COR-L47 (cell line): ENCODE data around the gene FKTN.
"Not testable (repeated sequence)": the region's sequence is repeated elsewhere in the genome, so short reads cannot be mapped to it uniquely, and the experiment has no call there.

ENCODE experiments used
- DNase-seq: peaks from one replicate; lab custom pipeline; 2025; lab: John Stamatoyannopoulos, UW

Gene FKTN

DNA sequence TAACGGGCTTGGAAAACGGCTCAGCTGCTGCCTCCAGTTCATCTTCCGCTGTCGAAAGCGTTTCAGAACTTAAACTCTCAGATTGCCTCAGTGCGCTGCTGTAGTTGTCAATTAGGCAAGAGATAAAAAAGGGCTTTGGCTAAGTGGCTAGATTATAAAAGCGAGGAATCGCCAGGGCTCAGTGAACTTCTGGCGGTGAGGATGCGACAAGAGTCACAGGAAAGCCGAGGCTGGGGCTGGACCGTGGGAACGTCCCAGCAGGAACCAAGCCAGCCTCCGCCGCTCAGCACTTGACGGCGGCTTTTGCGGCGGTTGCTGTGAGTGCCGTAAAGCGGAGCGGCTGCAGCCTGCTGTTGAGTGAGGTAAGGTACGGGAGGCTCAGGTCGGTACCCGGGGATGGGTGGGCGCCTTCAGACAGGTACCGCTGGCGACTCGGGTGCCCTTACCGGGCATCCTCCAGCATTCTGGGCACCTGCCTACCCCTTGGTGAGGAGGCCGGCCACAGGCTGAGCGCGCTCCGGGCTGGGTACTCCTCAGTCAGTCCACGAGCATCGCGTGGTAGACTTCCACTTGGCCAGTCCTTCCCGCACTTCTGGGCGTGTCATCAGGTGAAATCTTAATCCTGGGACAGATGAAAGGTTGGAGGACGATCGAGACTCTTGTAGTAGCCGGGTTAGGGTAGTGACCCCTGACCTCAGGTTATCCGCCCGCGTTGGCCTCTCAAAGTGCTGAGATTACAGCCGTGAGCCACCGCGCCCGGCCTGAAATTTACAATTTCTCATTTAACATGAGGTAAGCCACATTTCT, at the start of gene FKTN:
Gene FKTN (plus strand): TSS at position 328 of the 807 bp plus-strand sequence. CDS start 16,902 bp downstream, outside the sequence.
- peak; percentile 72 for DNase-seq

DNA sequence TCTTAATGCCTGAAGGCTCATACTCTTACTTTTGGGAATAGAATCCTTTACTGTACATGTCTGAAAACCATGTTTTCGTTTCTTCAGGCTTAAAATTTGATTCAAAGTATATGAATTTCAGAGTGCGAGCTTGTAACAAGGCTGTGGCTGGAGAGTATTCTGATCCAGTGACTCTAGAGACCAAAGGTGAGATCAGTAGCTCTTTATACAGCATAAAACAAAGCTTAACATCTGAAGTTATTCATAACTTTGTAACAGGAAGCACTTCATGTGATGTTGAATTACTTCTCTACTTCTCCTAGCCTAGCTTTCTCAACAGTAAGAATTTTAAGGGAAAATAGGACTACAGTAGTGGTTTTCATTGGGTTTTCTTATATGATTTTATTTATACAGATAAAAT, 49.4 kb upstream of the FKTN start:
- no peak for DNase-seq

DNA sequence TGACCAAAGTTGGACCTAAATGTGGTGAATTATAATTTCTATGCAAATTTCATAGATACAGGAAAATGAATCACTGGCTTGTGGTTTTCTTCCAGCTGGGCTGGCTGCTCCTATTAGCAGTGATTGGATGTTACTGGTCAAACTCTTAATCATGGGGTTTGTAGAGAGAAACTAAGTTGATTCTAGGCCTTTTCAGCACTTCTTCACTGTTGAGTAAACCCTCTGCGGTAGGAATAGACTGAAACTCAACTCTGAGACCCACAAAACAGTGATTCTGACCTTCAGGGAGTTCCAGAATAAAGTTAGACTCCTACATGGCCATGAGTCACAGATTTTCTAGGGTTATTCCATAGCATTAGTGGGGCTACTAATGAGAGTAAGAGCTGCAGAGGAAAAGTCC, 47.9 kb upstream of the FKTN start:
- no peak for DNase-seq

DNA sequence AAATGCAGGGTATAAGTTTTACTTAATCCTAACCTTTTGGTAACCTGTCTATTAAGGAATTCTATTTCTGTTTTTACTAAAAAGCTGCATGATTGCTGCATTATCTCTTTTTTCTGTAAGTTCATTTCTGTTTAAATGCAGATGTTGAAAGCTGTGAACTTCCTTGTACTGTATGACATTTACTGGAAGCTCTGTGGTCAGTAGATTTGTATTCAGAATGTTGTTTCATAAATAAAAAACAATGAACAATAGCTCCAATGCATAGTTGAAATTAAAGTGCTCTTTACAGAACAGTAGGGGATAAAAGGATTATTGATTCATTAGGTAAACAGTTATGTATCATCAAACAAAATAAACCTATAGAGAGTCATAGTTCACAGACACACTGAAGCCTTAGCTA, 46.5 kb upstream of the FKTN start:
- no peak for DNase-seq

DNA sequence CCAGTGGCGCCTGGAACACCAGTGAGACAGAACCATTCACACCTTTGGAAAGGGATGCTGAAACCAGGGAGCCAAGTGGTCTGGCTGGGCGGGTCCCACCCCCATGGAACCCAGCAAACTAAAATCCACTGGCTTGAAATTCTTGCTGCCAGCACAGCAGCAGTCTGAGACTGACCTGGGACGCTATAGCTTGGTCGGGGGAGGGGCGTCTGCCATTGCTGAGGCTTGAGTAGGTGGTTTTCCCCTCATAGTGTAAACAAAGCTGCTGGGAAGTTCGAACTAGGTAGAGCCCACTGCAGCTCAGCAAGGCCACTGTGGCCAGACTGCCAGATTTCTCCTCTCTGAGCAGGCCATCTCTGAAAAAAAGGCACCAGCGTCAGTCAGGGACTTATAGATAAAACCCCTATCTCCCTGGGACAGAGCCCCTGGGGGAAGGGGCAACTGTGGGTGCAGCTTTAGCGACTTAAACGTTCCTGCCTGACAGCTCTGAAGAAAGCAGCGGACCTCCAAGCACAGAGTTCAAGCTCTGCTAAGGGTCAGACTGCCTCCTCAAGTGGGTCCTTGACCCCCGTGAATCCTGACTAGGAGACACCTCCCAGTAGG, 42.0 kb upstream of the FKTN start:
- DNase-seq = no peak

DNA sequence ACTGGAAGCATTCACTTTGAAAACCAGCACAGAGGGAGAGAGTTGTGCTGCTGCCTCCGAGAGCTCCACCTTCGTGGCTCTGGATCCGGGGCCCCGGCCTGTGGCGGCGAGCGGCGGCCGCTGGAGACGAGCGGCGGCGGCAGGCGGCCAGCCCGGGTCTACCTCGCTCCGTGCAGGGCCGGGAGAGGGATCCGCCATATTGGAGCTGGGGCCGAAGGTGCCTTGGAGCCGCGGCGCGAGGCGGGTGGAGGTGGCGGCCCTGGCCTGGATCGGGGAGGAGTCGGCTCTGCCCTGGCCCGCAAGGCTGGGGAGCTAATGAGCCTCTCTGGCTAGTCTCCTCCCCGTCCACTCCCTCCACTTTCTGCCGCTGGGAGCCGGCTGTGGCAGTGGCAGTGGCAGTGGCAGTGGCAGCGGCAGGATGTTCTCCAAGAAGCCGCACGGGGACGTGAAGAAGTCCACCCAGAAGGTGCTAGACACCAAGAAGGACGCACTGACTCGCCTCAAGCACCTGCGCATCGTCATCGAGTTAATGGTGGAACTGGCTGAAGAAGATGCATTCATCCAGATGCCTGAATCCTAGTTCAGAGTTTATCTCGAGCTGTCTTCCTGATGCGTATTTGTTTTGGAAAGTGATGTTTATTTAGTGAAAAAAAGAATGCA, 38.1 kb upstream of the FKTN start:
- DNase-seq = not testable (repeated sequence)

DNA sequence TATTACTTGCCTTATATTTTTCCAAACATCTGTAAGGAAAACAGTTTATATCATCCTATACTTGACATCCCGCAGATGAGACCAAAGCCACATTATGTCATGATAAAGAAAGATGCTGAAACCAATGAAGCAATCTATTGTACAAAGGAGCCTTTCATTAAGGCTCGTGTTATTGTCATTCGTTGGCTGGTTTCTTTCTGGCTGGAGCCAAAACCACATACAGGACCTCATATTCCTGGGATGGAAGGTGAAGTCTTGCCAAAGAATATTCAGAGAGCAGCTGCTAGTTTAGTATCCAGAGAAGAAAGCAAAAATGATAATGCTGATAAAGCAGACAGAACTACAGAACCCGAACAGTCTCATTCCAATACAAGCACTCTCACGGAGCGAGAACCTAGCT, 36.9 kb upstream of the FKTN start:
- not testable (repeated sequence) for DNase-seq

DNA sequence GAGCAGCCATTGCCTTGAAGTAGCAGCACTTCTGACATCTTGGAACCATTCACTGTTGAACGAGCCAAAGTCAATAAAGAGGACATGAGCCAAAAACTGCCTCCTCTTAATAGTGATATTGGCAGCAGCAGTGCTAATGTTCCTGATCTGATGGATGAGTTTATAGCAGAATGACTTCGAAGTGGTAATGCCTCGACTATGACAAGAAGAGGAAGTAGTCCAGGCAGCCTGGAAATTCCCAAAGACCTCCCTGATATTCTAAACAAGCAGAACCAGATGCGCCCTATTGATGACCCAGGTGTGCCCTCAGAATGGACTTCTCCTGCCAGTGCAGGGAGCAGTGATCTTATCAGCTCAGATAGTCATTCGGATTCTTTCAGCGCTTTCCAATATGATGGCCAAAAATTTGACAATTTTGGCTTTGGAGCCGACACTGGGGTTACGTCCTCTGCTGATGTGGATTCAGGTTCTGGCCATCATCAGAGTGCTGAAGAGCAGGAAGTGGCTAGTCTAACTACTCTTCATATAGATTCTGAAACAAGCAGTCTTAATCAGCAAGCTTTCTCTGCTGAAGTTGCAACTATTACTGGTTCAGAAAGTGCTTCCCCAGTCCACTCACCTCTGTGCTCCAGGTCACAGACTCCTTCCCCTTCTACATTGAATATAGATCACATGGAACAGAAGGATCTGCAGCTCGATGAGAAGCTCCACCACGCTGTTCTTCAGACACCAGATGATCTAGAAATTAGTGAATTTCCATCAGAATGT, 35.1 kb upstream of the FKTN start:
- not testable (repeated sequence) for DNase-seq

DNA sequence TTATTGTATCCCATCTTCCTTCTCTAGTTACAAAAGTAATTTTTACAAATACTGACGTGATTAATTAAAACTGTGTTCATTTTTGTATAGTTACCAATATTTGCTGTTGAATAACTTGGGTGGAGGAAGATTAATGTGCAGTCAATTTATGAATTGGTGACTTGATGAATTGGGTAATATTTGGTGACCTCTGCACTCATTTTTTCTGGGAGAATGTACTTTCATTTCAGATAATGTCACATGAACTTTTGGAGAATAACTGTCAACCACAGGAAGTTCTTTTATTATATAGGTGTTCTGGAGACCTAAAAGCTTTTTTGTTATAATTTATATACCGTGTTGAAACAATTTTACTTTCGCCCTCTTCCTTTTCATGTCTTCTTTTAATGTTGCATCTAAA, 26.4 kb upstream of the FKTN start:
- DNase-seq = no peak

DNA sequence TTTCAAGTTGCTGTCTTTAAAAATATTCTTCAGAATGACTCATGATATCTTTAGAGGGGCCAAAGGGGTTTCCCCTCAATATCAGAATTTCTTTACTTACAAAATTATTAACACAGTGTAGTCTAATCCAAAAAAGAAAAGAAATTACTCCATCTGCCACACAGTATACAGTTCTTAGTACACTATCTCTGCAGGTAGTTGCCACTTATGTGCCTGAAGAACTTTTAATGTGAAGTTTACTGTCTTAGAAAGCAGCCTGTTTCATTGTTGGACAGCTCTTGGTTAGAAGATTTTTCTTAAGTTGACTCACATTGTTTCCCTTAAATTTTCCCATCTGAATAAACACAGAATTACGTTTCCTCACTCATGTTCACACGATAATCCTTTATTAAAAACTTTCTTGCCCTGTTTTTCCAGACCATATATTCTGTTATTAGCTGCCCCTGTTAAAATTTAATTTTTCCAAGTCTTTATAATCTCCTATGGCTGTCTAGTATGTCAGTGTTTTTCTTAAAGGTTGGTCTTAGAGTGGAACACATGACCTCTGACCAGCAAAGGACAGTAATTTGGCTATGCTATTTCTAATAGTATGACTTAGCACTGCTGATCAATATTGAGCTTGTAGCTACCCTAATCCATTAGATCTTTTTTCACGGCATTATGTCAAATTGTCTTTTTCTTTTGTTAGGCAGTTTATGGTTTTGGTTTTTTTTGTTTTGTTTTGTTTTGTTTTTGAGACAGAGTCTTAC, 21.8 kb upstream of the FKTN start:
- DNase-seq = no peak

DNA sequence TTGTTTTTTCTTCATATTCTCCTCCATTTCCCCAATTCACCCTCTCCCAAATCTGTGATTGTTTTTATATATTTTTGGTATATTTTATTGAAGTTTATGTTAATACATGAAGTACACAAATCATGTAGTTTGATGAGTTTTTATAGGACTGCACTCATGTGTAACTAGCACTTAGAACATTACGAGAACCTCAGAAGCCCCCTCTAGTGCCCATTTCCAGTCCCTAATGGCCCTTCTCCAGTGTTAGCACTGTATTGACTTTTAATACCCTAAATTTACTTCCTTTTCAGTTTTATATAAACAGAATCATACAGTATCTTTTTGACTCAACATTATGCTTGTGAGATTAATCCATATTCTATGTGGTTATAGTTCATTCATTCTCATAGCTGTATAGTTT, 18.5 kb upstream of the FKTN start:
- DNase-seq = no peak

DNA sequence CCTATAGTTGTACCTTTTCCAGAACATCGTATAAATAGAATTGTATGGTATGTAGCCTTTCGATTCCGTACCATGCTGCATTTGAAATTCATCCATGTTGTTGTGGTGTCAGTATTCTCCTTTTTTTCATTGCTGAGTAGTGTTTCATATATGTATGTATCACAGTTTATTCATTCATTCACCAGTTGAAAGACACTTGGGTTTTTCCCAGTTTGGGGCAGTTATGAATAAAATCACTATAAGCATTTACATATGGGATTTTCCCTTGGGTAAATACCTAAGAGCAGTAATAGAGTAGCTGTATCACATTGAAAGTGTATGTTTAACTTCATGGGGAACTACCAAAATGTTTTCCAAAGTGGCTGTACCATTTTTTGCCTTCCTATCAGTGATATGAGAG, 16.1 kb upstream of the FKTN start:
- DNase-seq = no peak

DNA sequence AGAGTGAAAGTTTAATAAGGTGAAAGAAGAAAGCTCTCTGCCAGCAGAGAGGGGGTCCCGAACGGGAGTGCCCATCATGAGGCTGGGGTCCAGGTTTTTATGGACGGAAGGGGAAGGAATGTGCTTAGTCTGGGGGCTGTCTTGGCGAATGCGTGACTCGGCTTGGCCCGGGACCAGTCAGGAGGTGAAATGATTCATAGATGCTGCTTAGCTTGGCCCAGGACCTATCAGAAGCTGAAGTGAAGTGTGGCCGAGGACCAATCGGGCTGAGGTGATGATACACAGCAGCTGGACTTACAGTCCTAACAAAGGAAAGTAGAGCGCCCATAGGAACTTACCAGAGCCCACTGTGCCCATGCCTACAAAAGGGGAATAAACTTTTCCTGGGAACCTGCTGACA, 3.9 kb upstream of the FKTN start:
- DNase-seq = no peak

DNA sequence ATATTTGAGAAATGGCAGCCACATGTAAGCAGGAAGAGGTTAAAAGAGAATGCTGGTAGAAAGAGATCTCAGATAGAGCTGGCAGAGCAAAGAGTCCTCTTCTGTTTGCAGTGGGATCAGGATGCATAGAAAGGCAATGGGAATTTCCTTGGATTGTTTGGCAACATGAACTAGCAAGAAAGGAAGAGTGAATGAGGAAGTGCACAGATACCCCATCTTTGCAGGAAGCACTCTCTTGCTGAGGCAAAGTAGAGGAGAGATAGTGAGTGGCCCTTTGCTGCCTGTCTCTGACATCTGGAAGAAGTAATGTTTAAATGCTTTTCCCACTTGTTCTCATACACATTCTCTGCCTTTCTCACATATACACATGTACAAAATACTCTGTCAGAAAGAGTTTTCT, 14.5 kb downstream of the FKTN start:
- DNase-seq = no peak

DNA sequence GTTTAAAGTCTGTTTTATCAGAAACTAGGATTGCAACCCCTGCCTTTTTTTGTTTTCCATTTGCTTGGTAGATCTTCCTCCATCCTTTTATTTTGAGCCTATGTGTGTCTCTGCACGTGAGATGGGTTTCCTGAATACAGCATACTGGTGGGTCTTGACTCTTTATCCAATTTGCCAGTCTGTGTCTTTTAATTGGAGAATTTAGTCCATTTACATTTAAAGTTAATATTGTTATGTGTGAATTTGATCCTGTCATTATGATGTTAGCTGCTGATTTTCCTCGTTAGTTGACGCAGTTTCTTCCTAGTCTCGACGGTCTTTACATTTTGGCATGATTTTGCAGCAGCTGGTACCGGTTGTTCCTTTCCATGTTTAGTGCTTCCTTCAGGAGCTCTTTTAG, 22.0 kb downstream of the FKTN start:
- not testable (repeated sequence) for DNase-seq

DNA sequence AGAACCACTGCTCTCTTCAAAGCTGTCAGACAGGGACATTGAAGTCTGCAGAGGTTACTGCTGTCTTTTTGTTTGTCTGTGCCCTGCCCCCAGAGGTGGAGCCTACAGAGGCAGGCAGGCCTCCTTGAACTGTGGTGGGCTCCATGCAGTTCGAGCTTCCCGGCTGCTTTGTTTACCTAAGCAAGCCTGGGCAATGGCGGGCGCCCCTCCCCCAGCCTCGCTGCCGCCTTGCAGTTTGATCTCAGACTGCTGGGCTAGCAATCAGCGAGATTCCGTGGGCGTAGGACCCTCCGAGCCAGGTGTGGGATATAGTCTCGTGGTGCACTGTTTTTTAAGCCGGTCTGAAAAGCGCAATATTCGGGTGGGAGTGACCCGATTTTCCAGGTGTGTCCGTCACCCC, 23.6 kb downstream of the FKTN start:
- DNase-seq = not testable (repeated sequence)

DNA sequence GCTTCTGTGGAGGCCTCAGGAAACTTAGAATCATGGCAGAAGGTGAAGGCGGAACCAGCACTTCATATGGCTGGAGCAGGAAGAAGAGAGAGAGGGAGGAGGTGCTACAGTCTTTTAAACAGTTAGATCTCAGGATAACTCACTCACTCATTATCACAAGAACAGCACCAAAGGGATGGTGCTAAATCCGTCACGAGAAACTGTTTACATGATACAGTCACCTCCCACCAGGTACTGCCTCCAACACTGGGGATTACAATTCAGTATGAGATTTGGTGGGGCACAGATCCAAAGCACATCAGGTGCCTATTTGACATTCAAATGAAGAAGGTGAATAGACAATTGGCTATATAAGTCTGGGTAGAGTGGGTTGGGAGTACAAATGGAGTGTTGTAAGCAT, 35.2 kb downstream of the FKTN start:
- DNase-seq = no peak

DNA sequence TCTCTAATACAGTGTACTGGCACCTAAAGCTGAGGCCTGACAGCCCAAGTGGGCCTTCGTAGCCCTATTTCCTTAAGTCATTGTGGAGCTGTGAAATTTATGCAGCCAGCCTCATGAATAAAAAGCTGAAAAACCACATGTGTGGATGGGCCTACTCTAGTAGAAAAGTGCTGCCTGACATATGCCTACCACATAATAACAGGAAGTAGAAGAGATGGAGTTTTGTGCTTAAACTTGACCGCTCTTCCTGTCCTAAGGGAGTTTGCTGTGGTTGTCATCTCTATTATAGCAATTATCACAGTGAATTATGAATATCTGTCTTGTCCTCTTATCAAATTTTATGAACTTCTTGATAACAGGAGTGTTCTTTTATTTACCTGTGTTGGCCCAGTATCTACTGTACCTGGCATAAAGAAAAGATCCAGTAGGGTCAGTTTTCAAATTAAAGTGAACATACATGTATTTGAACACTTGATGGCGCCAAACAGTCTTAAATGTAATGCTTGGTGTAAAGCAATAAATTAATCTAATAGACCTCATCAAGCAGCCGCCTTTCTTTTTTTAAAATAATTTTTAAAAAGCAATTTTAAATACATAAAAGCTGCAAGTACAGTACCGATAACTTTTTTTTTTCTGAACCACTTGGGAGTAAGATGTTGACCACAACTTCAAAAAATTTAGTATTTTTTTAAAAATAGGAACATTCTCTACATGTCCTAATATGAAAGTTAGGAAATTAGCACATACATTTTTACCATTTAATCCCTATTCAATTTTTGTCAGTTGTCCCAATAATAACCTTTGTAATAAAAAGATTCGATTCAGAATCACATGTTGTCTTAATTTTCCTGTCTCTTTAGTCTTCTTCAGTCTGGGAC, 51.0 kb downstream of the FKTN start:
- DNase-seq = peak; percentile 70

DNA sequence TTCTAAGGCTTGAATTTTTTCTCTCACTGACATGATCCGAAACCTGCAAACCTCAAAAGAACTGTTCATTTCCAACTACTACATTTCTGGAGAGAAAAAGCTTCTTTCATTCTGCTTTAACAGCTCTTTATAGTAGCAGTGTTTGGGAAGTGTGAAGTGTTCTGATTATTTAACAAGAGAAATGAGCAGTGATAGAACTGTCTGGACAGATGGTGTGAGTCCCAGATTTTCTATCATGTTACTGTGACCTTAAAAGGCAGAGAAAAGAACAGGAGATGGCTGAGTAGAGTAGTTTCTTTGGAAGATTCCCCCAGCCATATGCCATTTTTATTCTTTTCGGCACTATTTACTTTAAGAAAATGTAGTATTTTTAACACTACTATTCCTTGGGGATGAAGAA, 63.1 kb downstream of the FKTN start:
- no peak for DNase-seq

DNA sequence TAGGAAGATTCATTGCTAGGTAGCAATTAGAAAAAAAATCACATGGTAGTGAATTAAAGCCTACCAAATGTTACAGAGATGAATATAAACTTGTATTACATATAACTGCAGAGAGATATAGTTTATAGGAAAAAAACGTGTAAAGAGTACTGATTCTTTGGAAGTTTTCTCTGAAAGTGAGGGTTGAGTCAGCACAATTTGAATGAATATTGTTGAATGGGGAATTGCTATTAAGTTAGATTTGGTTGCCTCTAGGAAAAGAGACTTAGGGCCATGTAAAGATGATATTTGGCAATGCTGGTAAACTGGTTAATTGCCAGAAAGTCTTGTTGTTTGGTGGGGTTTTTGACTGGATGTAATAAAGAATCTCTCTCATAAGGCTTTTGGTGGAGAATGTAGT, 67.2 kb downstream of the FKTN start:
- DNase-seq = no peak

DNA sequence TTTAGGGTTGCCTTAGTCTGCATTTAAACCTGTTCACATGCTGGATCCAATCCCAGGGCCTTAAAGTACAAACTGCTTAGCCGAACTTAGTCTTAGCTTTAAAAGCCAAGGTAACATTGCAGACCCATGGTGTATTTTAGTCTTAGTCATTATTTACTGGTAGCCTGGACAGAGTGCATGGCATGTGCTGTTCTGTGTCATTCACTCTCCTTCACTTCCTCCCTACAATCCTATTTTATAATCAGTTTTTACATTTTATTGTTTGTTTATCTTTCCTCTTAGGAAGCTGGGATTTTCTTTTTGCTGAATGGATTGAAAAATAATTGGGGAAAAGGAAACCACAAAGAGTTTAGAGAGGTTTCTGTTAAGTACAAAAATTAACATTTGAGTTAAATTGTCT, 74.9 kb downstream of the FKTN start:
- DNase-seq = no peak
